LNCaP clone FGC (cell line): Measurements from ENCODE around the gene MARCHF6.

Source experiments
- DNase-seq: peaks from one replicate; pipeline ENCODE4 v3.0.0-alpha.2; 2011; ENCODE audit warnings: low read depth
- H3K4me3 ChIP-seq: 2 replicates; pipeline ENCODE4 v1.5.1; 2011; ENCODE audit warnings: mild to moderate bottlenecking, low read depth, low read length, control low read depth
- CTCF ChIP-seq: IDR thresholded peaks from 2 replicates; pipeline ENCODE4 v1.5.1; 2012; ENCODE audit warnings: mild to moderate bottlenecking; ENCODE audit not compliant: control insufficient read depth, insufficient read depth; ENCODE audit errors: extremely low read depth

Gene MARCHF6

GRCh38 chr5:10324518-10325370, 28.8 kb upstream of the MARCHF6 start:
- no peak for DNase-seq
- H3K4me3 ChIP-seq, result no peak overlapping the region
- TF ChIP-seq CTCF, result no peak

- no peak for TF ChIP-seq CTCF
- no peak overlapping the region for H3K4me3 ChIP-seq
- DNase-seq, result no peak
These were observed 25.2 kb upstream of the MARCHF6 start for GRCh38 chr5:10328323-10328722.

GRCh38 chr5:10329446-10329819, 24.1 kb upstream of the MARCHF6 start:
- no peak for TF ChIP-seq CTCF
- H3K4me3 ChIP-seq, result no peak overlapping the region
- no peak for DNase-seq

GRCh38 chr5:10329820-10330481, 23.5 kb upstream of the MARCHF6 start:
- DNase-seq, result no peak

GRCh38 chr5:10330511-10331230, 22.8 kb upstream of the MARCHF6 start:
- DNase-seq, result no peak
- no peak for TF ChIP-seq CTCF
- H3K4me3 ChIP-seq, result no peak overlapping the region

More at GRCh38 chr5:10329820-10330481, 23.5 kb upstream of the MARCHF6 start:
- no peak overlapping the region for H3K4me3 ChIP-seq
- no peak for TF ChIP-seq CTCF

GRCh38 chr5:10331341-10331796, 22.1 kb upstream of the MARCHF6 start:
- DNase-seq, result peak; percentile 72
- H3K4me3 ChIP-seq, result no peak overlapping the region
- TF ChIP-seq CTCF, result no peak
